Subcutaneous abdominal adipose tissue (tissue), 5 donors: Measurements from ENCODE around the gene CLMP.
"Not testable (repeated sequence)": the region's sequence is repeated elsewhere in the genome, so short reads cannot be mapped to it uniquely, and the experiment has no call there.

Experiments used
- H3K27ac ChIP-seq: one replicate; pipeline ENCODE4 v1.7.0; 2013; ENCODE audit warnings: low read depth, mild to moderate bottlenecking, inconsistent platforms, low read length, moderate library complexity
- H3K27me3 ChIP-seq, 5 donors: one replicate each; pipeline ENCODE4 v1.7.0; 2013; ENCODE audit warnings: low read length in 5 of 5, inconsistent platforms in 1 of 5; ENCODE audit not compliant: control insufficient read depth in 5 of 5, insufficient read depth in 4 of 5
- H3K36me3 ChIP-seq, 5 donors: one replicate each; pipeline ENCODE4 v1.7.0; 2013; ENCODE audit warnings: low read length in 5 of 5; ENCODE audit not compliant: control insufficient read depth in 5 of 5, insufficient read depth in 5 of 5
- H3K4me1 ChIP-seq, 5 donors: one replicate each; pipeline ENCODE4 v1.7.0; 2013; ENCODE audit warnings: low read length in 5 of 5, mild to moderate bottlenecking in 3 of 5, moderate library complexity in 1 of 5; ENCODE audit not compliant: control insufficient read depth in 5 of 5, insufficient read depth in 5 of 5
- H3K4me3 ChIP-seq, 5 donors: one replicate each; pipeline ENCODE4 v1.7.0; 2013; ENCODE audit warnings: low read length in 5 of 5, low read depth in 1 of 5
- H3K9ac ChIP-seq, 5 donors: one replicate each; pipeline ENCODE4 v1.7.0; 2013; ENCODE audit warnings: low read length in 5 of 5, mild to moderate bottlenecking in 4 of 5, moderate library complexity in 3 of 5
- H3K9me3 ChIP-seq, 5 donors: one replicate each; pipeline ENCODE4 v1.7.0; 2013; ENCODE audit warnings: low read length in 5 of 5; ENCODE audit not compliant: control insufficient read depth in 5 of 5
- donor health status: healthy.
- donor health status: healthy.
- donor health status: healthy.
- donor health status: healthy.
- donor health status: healthy.

The CLMP gene

DNA sequence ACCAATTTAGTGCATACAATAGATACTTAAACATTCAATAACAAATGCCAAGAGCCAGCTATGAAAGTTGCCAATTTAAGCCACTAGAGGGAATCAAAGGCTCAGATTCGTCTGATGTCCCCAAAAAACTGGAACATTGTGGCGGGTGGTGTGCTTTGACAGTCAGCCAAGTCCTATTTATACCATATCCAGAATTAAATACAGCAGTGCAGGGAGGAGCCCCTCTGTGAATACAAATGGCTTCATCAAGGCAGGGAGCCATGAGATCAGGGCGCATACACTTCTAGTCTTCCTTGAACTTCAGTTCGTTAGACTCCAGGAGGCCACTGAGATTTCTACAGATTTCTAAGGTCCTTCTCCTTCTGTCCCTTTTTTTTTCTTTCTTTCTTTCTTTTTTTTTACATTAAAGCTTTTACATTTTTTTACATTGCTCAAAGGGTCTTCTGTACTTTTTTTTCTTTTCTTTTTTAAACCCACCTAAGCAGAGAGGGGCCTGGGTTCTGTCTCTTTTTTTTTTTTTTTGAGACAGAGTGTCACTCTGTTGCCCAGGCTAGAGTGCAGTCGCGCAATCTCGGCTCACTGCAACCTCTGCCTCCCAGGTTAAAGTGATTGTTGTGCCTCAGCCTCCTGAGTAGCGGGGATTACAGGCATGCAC is 91.6 kb downstream of the CLMP start:
- H3K9ac ChIP-seq: peak overlapping the region in 2 of 5 donors; percentile 41 to 60
- H3K27ac ChIP-seq: peak overlapping the region; percentile 37
- H3K4me3 ChIP-seq: no peak overlapping the region
- no peaks in the 10 kb centered on the region for H3K27me3 ChIP-seq
- H3K9me3 ChIP-seq: no peaks in the 10 kb centered on the region
- H3K4me1 ChIP-seq: peaks cover 2 to 37% (median 31%) of the 10 kb centered on the region in 5 donors
- no peaks in the 10 kb centered on the region for H3K36me3 ChIP-seq

GRCh38 chr11:123100379-123101085 is 94.5 kb downstream of the CLMP start:
- H3K4me1 ChIP-seq: peaks cover 2 to 33% (median 31%) of the 10 kb centered on the region in 5 donors
- H3K27ac ChIP-seq: peak overlapping the region; percentile 44
- peaks cover 0 to 17% (median 11%) of the 10 kb centered on the region in 5 donors for H3K36me3 ChIP-seq
- H3K4me3 ChIP-seq: peak overlapping the region in 1 of 5 donors; percentile 5
- no peaks in the 10 kb centered on the region for H3K27me3 ChIP-seq
- H3K9me3 ChIP-seq: no peaks in the 10 kb centered on the region
- peak overlapping the region in 2 of 5 donors; percentile 35 to 46 for H3K9ac ChIP-seq

DNA sequence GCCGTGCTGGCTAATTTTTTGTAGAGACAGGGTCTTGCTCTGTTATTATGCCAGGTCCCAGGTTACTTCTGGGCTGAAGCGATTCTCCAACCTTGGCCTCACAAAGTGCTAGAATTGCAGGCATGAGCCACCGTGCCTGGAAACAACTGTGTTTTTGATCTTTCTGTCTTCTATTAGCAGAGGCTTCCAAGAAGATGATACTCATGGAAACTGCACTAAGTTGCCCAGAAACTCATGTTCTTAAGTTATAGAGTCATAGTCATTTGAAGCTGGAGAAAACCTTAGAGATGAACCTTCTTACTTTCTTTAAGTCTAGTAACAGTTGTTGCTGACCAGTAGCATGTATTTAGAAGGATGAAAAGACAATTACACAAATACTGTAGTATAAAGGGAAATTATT is 96.1 kb downstream of the CLMP start:
- Histone ChIP-seq H3K27ac (no peak overlapping the region), H3K27me3 (no peaks in the 10 kb centered on the region), H3K36me3 (peaks cover 0 to 21% (median 16%) of the 10 kb centered on the region in 5 donors), H3K4me3 (no peak overlapping the region), H3K9ac (no peak overlapping the region), H3K4me1 (peaks cover 2 to 31% (median 27%) of the 10 kb centered on the region in 5 donors), H3K9me3 (no peaks in the 10 kb centered on the region)

DNA sequence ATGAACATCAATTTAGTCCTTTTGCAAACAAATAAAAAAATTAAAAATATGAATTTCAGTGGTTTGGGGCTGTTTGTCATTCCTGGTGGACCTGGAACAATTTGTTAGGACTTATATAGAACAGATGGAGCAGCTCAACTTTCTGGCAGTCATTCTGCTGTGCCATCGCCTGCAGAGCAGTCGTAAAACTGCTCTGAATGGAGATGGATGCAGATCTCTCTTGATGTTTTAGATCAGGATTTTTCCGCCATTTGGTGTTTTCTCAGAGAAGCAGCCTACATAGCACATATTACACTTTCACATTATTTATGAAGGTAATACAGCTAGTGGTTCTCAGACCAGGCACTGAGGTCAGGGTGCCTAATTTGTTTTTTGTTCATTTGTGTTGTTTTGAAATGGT is 101.3 kb downstream of the CLMP start:
- no peak overlapping the region for H3K4me3 ChIP-seq
- peaks cover 4 to 30% (median 26%) of the 10 kb centered on the region in 5 donors for H3K36me3 ChIP-seq
- no peaks in the 10 kb centered on the region for H3K27me3 ChIP-seq
- H3K9me3 ChIP-seq: no peaks in the 10 kb centered on the region
- H3K27ac ChIP-seq: no peak overlapping the region
- H3K4me1 ChIP-seq: no peaks in the 10 kb centered on the region
- H3K9ac ChIP-seq: no peak overlapping the region

DNA sequence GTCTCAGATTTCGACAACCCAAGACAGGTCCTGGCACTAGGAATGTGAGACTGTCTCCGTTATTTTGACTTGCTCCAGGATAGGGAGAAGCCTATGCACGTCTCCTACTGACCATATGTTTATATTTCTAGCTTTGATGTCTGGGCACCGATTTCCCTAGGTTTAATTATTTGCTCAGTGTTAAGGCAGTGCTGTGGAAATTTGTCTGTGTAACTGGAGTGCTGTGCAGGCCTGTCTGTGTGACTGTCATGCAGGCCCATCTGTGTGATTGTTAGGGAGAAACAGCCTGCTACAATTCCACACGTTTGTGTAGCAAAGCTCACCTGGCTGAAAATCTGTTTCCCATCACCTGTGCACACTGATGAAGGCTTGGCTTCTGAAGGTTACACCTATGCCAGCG is 103.5 kb downstream of the CLMP start:
- H3K36me3 ChIP-seq: peaks cover 4 to 23% (median 20%) of the 10 kb centered on the region in 5 donors
- no peak overlapping the region for H3K4me3 ChIP-seq
- H3K27ac ChIP-seq: no peak overlapping the region
- no peaks in the 10 kb centered on the region for H3K27me3 ChIP-seq
- no peaks in the 10 kb centered on the region for H3K9me3 ChIP-seq
- no peak overlapping the region for H3K9ac ChIP-seq
- H3K4me1 ChIP-seq: peaks cover 0 to 1% (median 0%) of the 10 kb centered on the region in 5 donors

DNA sequence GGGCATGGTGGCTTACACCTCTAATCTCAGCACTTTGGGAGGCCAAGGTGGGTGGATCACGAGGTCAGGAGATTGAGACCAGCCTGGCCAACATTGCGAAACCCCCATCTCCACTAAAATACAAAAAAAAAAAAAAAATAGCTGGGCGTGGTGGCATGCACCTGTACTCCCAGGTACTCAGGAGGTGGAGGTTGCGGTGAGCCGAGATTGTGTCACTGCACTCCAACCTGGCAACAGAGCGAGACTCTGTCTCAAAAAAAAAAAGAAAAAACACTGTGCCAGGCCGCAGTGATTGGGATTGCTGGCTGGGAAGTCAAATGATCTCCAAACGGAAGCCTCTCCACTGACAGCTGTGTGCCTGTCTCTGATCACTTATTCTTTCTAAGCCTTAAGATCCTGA is 104.9 kb downstream of the CLMP start:
- H3K9me3 ChIP-seq, H3K27ac ChIP-seq, H3K4me1 ChIP-seq, H3K27me3 ChIP-seq, H3K9ac ChIP-seq, H3K4me3 ChIP-seq: not testable (repeated sequence)
- H3K36me3 ChIP-seq: peaks cover 3 to 11% (median 10%) of the 10 kb centered on the region in 5 donors

DNA sequence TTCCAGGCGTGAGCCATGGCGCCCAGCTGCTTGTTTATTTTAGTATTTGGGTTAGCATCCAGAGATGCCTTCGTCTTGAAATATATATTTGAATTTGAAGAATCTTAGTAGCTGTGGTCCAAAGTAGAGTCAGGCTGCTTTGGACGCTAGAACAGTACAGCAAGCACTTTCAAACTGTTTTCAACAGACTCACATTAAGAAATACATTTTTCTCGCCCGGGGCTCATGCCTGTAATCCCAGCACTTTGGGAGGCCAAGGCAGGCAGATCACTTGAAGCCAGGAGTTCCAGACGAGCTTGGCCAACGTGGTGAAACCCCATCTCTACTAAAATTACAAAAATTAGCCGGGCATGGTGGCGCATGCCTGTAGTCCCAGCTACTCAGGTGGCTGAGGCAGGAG is 106.2 kb downstream of the CLMP start:
- not testable (repeated sequence) for H3K27me3 ChIP-seq, H3K9me3 ChIP-seq, H3K9ac ChIP-seq, H3K4me3 ChIP-seq, H3K27ac ChIP-seq
- peaks cover 4 to 15% (median 13%) of the 10 kb centered on the region in 5 donors for H3K36me3 ChIP-seq
- H3K4me1 ChIP-seq: peaks cover 0 to 10% (median 2%) of the 10 kb centered on the region in 5 donors

GRCh38 chr11:123087657-123088056 is 107.4 kb downstream of the CLMP start:
- Histone ChIP-seq H3K36me3 (peaks cover 4 to 15% (median 14%) of the 10 kb centered on the region in 5 donors), H3K4me1 (peaks cover 0 to 15% (median 12%) of the 10 kb centered on the region in 5 donors)
- H3K4me3 ChIP-seq, H3K9me3 ChIP-seq, H3K27me3 ChIP-seq, H3K27ac ChIP-seq, H3K9ac ChIP-seq: not testable (repeated sequence)

GRCh38 chr11:123086305-123086704 is 108.7 kb downstream of the CLMP start:
- Histone ChIP-seq H3K36me3 (peaks cover 2 to 20% (median 16%) of the 10 kb centered on the region in 5 donors), H3K9ac (no peak overlapping the region), H3K27me3 (no peaks in the 10 kb centered on the region), H3K27ac (no peak overlapping the region), H3K4me3 (no peak overlapping the region), H3K9me3 (no peaks in the 10 kb centered on the region), H3K4me1 (peaks cover 0 to 15% (median 12%) of the 10 kb centered on the region in 5 donors)

GRCh38 chr11:123085497-123085896 is 109.6 kb downstream of the CLMP start:
- Histone ChIP-seq H3K27ac (no peak overlapping the region), H3K4me1 (peaks cover 0 to 15% (median 12%) of the 10 kb centered on the region in 5 donors), H3K27me3 (no peaks in the 10 kb centered on the region), H3K36me3 (peaks cover 2 to 21% (median 15%) of the 10 kb centered on the region in 5 donors), H3K9ac (no peak overlapping the region), H3K9me3 (no peaks in the 10 kb centered on the region), H3K4me3 (no peak overlapping the region)
